ENCODE data around the gene DAPK1.

DAPK1 gene

DNA sequence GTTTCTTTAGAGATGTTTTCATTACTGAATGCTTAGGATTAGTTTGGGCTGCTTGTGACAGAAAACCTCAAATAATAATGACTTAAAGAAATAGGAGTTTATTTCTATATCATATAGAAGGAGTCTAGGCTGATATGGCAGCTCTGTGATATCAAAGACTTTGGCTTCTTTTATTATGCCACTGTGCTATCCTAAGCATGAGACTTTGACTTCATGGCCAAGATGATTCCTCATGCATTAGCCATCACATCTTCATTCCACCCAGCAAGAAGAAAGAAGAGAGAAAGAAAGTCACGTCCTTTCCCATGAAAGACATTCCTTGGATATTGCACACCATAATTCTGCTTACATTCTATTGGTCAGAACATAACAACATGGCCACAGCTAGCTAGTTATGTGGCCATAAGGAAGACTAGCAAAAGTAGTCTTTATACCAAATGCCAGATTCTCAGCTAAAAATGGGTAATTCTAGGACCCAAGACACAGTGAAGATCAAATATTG, 76.2 kb downstream of the DAPK1 start:
- ATAC-seq (ENCODE audit: insufficient read depth, low read depth) (no peak), DNase-seq (no peak)
- H3K36me3 ChIP-seq (ENCODE audit: insufficient read depth, low read length): no peaks in the 10 kb centered on the region
- H3K4me2 ChIP-seq (ENCODE audit: insufficient read depth, low read length): no peak overlapping the region
- H2AFZ ChIP-seq (ENCODE audit: low read depth, low read length): no peak overlapping the region
- no peaks in the 10 kb centered on the region for H3K4me1 ChIP-seq (ENCODE audit: insufficient read depth, low read length)
- no peaks in the 10 kb centered on the region for H3K9me3 ChIP-seq (ENCODE audit: insufficient read depth, low read length, severe bottlenecking)
- H3K4me3 ChIP-seq (ENCODE audit: low read depth in 1 of 2, low read length in 2 of 2): no peak overlapping the region
- no peak overlapping the region for H3K27ac ChIP-seq (ENCODE audit: low read length)
- no peak overlapping the region for H3K9ac ChIP-seq (ENCODE audit: low read depth, low read length)
- no peaks in the 10 kb centered on the region for H4K20me1 ChIP-seq (ENCODE audit: insufficient read depth, low read length)
- H3K27me3 ChIP-seq (ENCODE audit: insufficient read depth, low read length, poor library complexity): no peaks in the 10 kb centered on the region
- H3K79me2 ChIP-seq (ENCODE audit: insufficient read depth, low read length): no peaks in the 10 kb centered on the region
- TF ChIP-seq, protein P1, sequence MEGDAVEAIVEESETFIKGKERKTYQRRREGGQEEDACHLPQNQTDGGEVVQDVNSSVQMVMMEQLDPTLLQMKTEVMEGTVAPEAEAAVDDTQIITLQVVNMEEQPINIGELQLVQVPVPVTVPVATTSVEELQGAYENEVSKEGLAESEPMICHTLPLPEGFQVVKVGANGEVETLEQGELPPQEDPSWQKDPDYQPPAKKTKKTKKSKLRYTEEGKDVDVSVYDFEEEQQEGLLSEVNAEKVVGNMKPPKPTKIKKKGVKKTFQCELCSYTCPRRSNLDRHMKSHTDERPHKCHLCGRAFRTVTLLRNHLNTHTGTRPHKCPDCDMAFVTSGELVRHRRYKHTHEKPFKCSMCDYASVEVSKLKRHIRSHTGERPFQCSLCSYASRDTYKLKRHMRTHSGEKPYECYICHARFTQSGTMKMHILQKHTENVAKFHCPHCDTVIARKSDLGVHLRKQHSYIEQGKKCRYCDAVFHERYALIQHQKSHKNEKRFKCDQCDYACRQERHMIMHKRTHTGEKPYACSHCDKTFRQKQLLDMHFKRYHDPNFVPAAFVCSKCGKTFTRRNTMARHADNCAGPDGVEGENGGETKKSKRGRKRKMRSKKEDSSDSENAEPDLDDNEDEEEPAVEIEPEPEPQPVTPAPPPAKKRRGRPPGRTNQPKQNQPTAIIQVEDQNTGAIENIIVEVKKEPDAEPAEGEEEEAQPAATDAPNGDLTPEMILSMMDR (IDR thresholded peaks at IDR 0.05; ENCODE audit: borderline replicate concordance, extremely low read depth, low read length, poor library complexity, severe bottlenecking): no peak
- no peak for TF ChIP-seq EZH2 (IDR thresholded peaks at IDR 0.05; ENCODE audit: borderline replicate concordance, low read depth, low read length, severe bottlenecking)

DNA sequence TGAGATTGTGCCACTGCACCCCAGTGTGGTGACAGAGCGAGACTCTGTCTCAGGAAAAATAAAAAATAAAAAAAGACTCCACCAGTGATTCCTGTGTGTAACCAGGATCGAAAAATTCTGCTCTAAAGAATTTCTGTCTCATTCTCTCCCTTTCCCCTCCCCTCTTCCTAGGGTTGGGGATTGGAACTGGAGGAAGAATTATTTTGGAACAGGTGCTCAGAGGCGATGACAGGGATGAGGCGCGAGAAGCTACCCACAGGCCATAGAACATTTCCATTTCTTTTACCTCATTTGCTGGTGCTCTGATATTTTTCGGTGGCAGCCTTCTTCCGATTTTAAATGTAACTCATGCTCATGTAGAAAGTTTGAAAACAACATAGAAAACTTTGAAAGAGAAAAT, 80.1 kb downstream of the DAPK1 start:
- no peak overlapping the region for H2AFZ ChIP-seq (ENCODE audit: low read depth, low read length)
- no peak overlapping the region for H3K9ac ChIP-seq (ENCODE audit: low read depth, low read length)
- no peak overlapping the region for H3K4me3 ChIP-seq (ENCODE audit: low read depth in 1 of 2, low read length in 2 of 2)
- no peaks in the 10 kb centered on the region for H3K4me1 ChIP-seq (ENCODE audit: insufficient read depth, low read length)
- TF ChIP-seq, protein P1 (IDR thresholded peaks at IDR 0.05; ENCODE audit: borderline replicate concordance, extremely low read depth, low read length, poor library complexity, severe bottlenecking): no peak
- no peak for TF ChIP-seq EZH2 (IDR thresholded peaks at IDR 0.05; ENCODE audit: borderline replicate concordance, low read depth, low read length, severe bottlenecking)
- H3K4me2 ChIP-seq (ENCODE audit: insufficient read depth, low read length): no peak overlapping the region
- H3K9me3 ChIP-seq (ENCODE audit: insufficient read depth, low read length, severe bottlenecking): no peaks in the 10 kb centered on the region
- DNase-seq (no peak), ATAC-seq (ENCODE audit: insufficient read depth, low read depth) (no peak)
- no peaks in the 10 kb centered on the region for H4K20me1 ChIP-seq (ENCODE audit: insufficient read depth, low read length)
- H3K27ac ChIP-seq (ENCODE audit: low read length): no peak overlapping the region
- no peaks in the 10 kb centered on the region for H3K36me3 ChIP-seq (ENCODE audit: insufficient read depth, low read length)
- no peaks in the 10 kb centered on the region for H3K79me2 ChIP-seq (ENCODE audit: insufficient read depth, low read length)
- no peaks in the 10 kb centered on the region for H3K27me3 ChIP-seq (ENCODE audit: insufficient read depth, low read length, poor library complexity)

DNA sequence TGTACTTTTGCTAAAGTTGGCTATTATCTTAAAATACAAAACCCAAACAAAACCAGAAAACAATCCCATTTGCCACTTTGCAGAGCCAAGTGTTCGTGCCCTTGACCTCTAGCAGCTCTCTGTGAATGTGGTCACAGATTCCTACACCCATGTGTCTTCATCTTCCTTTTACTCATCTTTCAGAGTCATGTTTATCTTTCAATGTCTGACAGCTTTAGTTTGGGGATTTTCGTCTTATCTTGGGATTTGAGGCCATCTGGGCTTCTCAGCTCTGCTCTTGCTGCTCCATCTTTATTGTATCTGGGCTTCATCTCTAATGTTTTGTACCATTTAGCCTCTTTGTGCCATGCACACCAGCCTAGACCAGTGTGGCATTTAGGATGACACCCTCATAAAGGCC, 81.0 kb downstream of the DAPK1 start:
- Histone ChIP-seq H4K20me1 (ENCODE audit: insufficient read depth, low read length) (no peaks in the 10 kb centered on the region), H3K27me3 (ENCODE audit: insufficient read depth, low read length, poor library complexity) (no peaks in the 10 kb centered on the region), H2AFZ (ENCODE audit: low read depth, low read length) (no peak overlapping the region), H3K27ac (ENCODE audit: low read length) (no peak overlapping the region), H3K4me2 (ENCODE audit: insufficient read depth, low read length) (no peak overlapping the region), H3K9me3 (ENCODE audit: insufficient read depth, low read length, severe bottlenecking) (no peaks in the 10 kb centered on the region), H3K79me2 (ENCODE audit: insufficient read depth, low read length) (no peaks in the 10 kb centered on the region), H3K36me3 (ENCODE audit: insufficient read depth, low read length) (no peaks in the 10 kb centered on the region), H3K4me1 (ENCODE audit: insufficient read depth, low read length) (no peaks in the 10 kb centered on the region), H3K4me3 (ENCODE audit: low read depth in 1 of 2, low read length in 2 of 2) (no peak overlapping the region), H3K9ac (ENCODE audit: low read depth, low read length) (no peak overlapping the region)
- DNase-seq: no peak
- ATAC-seq (ENCODE audit: insufficient read depth, low read depth): no peak
- no peak for TF ChIP-seq EZH2 (IDR thresholded peaks at IDR 0.05; ENCODE audit: borderline replicate concordance, low read depth, low read length, severe bottlenecking)
- TF ChIP-seq, protein P1 (IDR thresholded peaks at IDR 0.05; ENCODE audit: borderline replicate concordance, extremely low read depth, low read length, poor library complexity, severe bottlenecking): no peak

All from DND-41 (cell line).